Fibroblast of peridontal ligament (primary cell): Measurements from ENCODE around the gene IFI6.
"Not testable (repeated sequence)": the region's sequence is repeated elsewhere in the genome, so short reads cannot be mapped to it uniquely, and the experiment has no call there.

Experiments used
- DNase-seq: peaks from one replicate; pipeline ENCODE4 v3.0.0-alpha.2; 2010; ENCODE audit errors: extremely low read depth

The IFI6 gene

DNA sequence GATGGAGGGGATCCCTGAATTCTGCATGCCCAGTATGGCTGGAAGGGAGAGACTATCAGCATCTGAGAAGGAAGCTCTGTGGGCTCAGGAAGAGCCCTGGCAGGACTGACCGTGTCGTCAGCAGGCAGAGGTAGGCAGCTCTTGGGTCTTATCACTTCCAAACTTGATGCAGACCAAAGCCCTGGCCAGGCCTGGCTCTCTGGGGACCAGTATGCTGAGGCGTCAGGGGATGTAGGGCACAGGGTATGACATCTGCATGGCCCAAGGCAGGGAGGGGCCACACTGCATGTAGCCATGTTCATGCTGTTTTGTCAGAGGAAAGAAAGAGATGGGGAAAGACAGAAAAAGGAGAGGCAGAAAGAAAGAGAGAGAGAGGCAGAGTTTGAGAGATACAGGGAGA lies 43.3 kb downstream of the IFI6 start:
- no peak for DNase-seq

DNA sequence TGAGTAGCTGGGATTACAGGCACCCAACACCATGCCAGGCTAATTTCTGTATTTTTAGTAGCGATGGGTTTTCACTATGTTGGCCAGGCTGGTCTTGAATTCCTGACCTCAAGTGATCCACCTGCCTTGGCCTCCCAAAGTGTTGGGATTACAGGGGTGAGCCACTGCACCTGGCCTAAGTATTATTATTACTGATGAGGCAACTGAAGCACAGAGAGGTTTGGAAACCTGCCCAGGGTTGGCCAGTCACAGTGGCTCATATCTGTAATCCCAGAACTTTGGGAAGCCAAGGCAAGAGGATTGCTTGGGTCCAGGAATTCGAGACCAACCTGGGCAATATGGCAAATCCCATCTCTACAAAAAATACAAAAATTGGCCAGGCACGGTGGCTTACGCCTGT lies 44.3 kb downstream of the IFI6 start:
- not testable (repeated sequence) for DNase-seq

DNA sequence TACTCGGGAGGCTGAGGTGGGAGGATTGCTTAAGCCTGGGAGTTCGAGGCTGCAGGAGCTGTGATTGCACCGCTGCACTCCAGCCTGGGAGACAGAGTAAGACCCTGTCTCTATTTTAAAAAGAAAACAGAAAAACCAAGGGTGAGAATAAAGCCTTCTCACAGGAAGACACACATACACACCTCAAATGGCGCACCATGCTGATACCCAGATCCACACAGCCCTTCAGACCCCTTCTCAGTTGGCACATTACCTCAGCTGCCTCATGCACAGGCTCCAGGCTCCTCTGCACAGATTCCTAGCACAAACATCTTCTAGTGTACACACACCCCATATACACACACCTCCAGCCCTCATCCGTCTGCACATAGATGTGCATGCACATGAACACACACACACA lies 44.9 kb downstream of the IFI6 start:
- DNase-seq: no peak

DNA sequence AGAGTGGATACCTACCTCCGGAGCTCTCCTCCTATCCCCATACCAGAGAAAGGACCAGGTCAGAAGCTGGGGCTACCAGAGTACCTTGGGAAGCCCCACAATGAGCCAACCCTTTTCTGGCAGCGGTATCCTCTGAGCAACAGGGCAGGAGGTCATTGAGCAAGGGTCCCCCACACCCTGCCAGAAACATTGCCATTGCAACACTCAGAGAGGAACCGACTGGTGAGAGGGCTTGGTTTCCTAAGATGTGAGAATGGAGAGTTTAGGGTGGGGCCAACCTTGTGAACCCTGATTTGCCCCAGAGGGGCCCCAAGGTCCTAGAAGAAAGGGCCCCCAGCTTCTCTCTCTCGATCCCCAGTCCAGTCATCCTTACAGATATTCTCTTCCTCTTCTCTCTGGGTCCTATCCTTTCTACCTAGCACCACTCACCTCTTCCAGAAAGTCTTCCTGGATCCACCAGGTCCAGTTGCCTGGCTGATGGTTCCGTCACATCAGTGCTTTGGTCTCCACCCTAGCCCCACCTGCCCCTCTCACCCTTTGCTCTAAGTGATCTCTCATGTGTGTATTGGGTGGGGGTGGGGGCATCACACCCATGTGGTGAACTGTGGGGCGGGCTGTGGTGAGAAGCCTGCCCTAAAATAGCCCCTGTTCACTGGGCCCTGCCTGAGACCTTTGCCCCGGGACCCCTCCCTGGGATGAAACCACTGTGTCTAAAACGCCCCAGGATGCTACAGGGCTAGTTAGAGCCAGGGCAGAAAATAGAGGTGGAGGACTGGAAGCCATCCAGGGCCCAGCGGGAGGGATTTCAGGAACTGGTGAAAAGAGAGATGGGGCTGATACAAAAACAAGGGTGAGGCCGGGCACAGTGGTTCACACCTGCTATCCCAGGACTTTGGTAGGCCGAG lies 45.7 kb downstream of the IFI6 start:
- no peak for DNase-seq

DNA sequence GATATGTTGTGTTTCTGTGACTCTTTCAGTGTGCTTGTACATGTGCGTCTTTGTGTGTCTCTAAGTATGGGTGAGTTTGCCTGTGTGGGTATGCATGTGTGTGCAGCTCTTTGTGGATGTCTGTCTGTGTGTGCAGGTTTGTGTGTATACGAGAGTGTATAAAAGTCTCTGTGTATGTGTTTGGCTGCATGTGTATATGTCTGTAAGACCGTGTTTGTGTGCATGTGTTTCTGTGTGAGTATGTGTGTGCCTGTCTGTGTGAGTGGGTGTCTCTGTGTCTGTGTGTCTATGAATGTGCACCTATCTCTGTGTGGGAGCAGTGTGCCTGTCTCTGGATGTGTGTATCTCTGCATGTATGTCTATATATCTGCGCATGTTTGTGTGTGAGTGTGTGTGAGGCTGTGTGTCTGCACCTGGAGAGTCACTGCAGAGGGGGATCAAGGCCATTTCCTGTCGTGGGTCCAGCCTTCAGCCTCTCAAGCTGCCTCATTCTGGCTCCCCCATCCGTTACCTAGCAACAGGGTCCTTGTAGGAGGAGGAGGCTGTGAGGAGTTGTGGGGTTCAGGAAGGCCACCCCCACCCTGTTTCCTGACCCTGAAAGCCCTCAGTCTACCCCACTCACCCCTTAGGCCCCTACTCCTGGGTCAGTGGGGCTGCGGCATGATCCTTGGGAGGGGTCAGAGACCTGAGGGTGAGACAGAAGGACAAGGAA lies 47.4 kb downstream of the IFI6 start:
- DNase-seq: no peak

DNA sequence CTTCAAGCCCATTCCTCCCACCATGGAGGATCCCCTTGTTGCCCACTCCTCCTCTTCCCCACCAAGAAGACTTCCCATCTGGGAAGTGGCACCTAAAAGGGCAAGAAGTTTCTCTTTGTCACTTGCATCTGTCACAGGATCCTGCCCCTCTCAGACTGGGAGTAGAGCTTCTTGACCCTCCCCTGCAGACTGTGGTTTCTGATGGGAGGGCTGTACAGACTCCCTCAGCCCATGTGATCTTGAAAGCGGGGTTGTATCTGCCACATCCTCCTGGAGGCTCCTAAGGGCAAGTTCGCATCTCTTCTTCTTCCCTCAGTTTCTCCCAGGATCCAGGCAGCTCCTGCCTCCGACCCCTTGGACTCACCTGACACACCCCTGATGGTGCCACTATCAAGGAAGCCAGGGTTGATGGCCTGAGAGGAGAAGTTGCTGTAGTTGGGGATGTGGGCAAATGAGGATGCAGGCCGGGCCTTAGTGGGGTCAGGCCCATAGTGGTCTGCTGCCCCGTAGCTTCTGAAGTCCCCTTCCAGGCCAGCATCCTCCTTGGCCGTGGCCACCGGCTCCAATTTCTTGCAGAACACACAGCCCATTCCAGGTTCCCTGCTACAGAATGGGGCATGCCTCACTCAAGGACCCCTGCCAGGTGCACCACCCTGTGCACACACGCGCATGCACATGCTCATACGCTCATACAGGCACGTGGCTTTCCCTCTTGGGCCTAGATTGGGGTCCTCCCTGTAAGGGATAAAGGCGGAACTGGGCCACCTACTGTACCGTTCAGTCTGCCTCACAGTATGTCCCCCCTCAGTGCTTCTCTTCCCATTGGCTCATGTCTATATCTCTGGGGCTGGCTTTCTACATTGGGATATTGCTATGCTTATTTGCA lies 48.4 kb downstream of the IFI6 start:
- no peak for DNase-seq

DNA sequence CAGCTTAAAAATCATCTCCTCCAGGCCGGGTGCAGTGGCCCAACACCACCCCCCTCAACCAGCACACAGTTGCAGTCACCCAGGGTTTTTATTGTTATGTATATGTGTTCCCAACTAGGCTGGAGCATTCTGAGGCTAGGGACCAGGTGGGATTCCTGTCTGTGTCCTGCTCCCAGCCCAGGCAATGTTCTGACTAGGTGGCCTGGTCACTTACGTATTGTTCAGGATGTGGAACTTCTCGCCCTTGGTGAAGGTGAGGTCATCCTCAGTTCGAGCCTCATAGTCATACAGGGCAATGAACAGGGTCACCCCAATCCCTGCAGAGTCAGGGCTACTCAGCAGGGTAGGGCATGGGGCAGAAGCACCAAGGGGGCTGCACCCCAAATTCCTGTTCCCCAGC lies 49.2 kb downstream of the IFI6 start:
- DNase-seq: no peak

DNA sequence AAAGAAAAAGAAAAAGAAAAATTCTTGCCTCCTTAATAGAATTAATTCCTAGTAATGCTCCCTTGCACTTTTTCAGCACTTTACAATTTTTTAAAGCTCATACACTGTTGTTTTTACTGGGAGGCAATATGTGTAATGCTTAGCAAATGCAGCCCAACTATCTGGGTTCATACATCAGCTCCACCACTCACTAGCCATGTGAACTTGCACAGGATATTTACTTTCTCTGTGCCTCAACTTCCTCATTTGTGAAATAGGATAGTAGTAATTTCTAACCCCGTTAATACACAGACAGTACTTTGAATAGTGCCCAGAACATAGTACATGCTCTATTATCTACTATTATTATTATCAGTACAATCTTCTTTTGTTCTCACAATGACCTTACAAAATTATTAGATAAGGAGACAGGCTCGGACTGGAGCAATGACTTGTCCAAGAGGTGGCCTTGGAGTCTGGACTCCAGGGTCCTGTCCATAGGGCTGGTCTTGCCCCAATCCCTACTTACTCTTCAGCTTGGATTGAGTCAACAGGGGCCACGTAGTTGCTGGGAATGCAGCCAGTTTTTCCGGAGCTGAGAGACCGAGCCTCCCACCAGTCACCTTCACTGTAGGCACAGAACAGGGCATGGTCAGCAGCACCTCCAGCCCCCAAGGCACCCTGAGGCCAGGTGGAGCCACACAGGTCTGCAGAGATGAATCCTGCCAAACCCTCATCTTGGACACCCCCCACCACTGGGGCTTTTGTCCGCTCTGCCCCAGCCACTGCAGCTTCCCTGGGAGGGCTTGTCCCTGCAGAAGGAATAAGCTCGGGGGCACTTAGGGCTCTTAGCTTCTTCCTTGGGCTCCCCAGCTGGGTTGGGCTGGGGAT lies 50.7 kb downstream of the IFI6 start:
- no peak for DNase-seq

DNA sequence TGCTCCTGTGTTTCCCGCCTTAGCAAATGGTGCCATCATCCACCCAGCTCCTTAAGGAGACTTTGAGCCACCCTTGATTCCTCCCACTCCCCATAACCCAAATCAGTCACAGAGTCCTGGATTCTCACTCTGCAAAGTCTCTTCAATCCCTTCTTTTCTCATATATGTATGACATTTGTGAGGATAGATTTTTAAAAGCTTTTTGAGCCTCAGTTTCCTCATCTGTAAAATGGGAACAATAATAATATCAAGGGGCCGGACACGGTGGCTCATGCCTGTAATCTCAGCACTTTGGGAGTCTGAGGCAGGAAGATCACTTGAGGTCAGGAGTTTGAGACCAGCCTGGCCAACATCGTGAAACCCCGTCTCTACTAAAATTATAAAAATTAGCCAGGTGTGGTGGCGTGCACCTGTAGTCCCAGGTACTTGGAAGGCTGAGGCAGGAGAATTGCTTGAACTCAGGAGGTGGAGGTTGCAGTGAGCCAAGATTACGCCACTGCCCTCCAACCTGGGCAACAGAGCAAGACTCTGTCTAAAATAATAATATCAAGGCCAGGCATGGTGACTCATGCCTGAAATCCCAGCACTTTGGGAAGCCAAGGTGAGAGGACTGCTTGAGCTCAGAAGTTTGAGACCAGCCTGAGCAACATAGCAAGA lies 52.1 kb downstream of the IFI6 start:
- not testable (repeated sequence) for DNase-seq

DNA sequence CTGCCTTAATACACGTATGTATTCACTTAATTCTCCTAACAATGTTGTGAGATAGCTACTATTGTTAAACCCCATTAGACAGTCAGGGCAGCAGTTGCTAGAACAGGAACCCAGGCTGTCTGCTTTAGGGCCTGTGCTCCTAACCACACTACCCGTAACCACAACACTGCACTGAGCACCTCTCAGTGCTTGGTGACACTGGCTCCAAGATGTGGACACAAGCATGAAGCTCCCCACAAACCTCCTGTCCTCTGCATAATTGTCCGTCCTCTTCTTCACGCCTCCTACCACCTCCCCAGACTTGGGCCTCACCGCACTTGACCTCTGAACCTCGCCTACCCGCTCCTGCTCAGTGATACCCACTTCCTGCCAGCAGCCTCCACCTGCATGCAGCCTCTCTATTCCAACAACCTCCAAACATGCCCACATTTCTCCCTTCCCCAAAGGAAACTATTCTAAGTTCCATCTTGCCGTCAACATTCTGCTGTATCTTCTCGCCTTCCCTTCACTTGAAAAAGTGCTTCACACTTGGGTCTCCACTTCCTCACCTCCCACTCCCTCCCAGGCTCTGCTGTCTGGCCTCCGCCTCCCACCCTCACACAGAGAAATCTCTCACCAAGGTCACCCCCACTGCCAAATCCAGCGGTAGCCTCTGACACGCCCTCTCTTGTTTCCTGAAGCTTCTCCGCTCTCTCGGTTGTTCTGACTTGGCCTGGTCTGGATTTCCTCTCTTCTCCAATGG lies 53.5 kb downstream of the IFI6 start:
- no peak for DNase-seq

DNA sequence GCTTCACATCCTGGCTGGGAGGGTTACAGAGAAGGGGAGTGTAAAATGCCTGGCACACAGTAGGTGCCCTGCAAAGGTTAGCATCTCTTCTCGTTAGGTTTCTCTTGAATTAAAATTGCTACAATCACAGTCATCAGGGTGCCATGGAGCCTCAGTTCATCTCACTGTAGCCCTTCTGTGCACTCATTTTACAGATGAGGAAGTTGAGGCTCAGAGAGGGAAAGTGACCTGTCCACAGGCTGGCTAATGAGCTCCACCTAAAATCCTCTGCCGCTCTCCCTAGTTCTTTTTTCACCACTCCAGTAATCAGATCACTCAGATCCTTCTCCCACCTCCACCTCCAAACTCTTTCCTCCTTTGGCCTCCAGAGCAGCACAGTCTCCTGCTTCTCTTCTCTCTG lies 54.6 kb downstream of the IFI6 start:
- DNase-seq: no peak

DNA sequence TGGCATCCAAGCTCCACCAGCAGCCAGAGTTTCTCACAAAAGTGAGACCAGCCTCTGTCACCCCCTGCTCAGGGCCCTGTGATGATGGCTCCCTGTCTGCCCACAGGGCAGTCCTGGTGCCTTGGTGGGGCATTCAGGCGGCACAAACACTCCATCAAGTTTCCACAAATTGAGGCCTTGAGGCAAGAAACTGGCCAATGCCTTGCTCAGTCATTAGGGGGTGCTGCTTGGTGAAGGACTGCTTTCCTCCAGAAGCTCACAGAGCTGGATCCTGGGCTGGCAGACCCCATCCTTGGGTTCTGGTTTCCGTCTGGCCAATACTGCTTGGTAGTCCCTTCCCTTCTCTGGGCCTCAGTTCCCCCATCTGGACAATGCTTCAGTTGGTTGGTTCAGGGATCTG lies 55.6 kb downstream of the IFI6 start:
- no peak for DNase-seq
